GM23338 (cell line): Measurements from ENCODE around the gene MICAL1. TPM values are rescaled to one million over a fixed set of nuclear protein-coding genes. Genes with fewer than 3 reads are reported as not detected.
A peak's percentile ranks its signal among the peaks of the same experiment; 100 is the strongest.

Source experiments
- ATAC-seq: fragments of 200-7000 bp; cut with Tn5 transposase; 3 replicates; pipeline ENCODE4 v1.9.1; 2020
- DNase-seq: peaks from one replicate; pipeline ENCODE4 v3.0.0-alpha.2; 2015; ENCODE audit warnings: low spot score
- H2AFZ ChIP-seq: fragments of 200-600 bp; sonication (generic); 2 replicates; pipeline ENCODE4 v1.8.0; 2016; ENCODE audit warnings: antibody characterized with exemption, mild to moderate bottlenecking, moderate library complexity
- H3F3A ChIP-seq: fragments of 200-600 bp; sonication (generic); replicated peaks from 2 replicates; pipeline ENCODE4 v1.8.0; 2017; ENCODE audit warnings: antibody characterized with exemption, mixed run types, low read depth
- H3K27ac ChIP-seq: fragments of 200-600 bp; sonication (generic); 2 replicates; pipeline ENCODE4 v1.6.1; 2016; ENCODE audit warnings: low read depth
- H3K27me3 ChIP-seq: fragments of 200-600 bp; sonication (generic); 2 replicates; pipeline ENCODE4 v1.8.0; 2016; ENCODE audit warnings: mild to moderate bottlenecking, mixed run types, moderate library complexity; ENCODE audit not compliant: insufficient read depth
- H3K36me3 ChIP-seq: fragments of 200-600 bp; sonication (generic); 2 replicates; pipeline ENCODE4 v1.8.0; 2016; ENCODE audit warnings: mild to moderate bottlenecking; ENCODE audit not compliant: insufficient read depth
- H3K4me1 ChIP-seq: fragments of 200-600 bp; sonication (generic); 2 replicates; pipeline ENCODE4 v1.8.0; 2016; ENCODE audit warnings: mild to moderate bottlenecking, moderate library complexity; ENCODE audit not compliant: insufficient read depth
- H3K4me2 ChIP-seq: fragments of 200-600 bp; sonication (generic); 2 replicates; pipeline ENCODE4 v1.7.1; 2017; ENCODE audit warnings: mixed run types
- H3K4me3 ChIP-seq: fragments of 200-600 bp; sonication (generic); 2 replicates; pipeline ENCODE4 v1.6.1; 2016; ENCODE audit warnings: mixed run types
- H3K79me2 ChIP-seq: fragments of 200-600 bp; sonication (generic); replicated peaks from 2 replicates; pipeline ENCODE4 v1.8.0; 2017; ENCODE audit warnings: mild to moderate bottlenecking; ENCODE audit not compliant: insufficient read depth
- H3K9me2 ChIP-seq: fragments of 200-600 bp; sonication (generic); 2 replicates; pipeline ENCODE4 v1.8.0; 2017; ENCODE audit not compliant: insufficient read depth
- H4K20me1 ChIP-seq: fragments of 200-600 bp; sonication (generic); replicated peaks from 2 replicates; pipeline ENCODE4 v1.8.0; 2017; ENCODE audit warnings: mild to moderate bottlenecking; ENCODE audit not compliant: insufficient read depth
- H3K27ac Mint-ChIP-seq: 2 replicates; pipeline ENCODE4 v1.8.0; 2020; ENCODE audit warnings: inconsistent platforms, mild to moderate bottlenecking, moderate library complexity, mixed read lengths
- H3K27me3 Mint-ChIP-seq: 3 replicates; pipeline ENCODE4 v1.8.0; 2022; ENCODE audit warnings: low read depth, mild to moderate bottlenecking, moderate library complexity, mixed read lengths, inconsistent platforms; ENCODE audit not compliant: insufficient read depth, poor library complexity
- H3K36me3 Mint-ChIP-seq: 3 replicates; pipeline ENCODE4 v1.8.0; 2021; ENCODE audit warnings: low read depth, mild to moderate bottlenecking, inconsistent platforms, moderate library complexity, mixed read lengths
- H3K4me1 Mint-ChIP-seq: 3 replicates; pipeline ENCODE4 v1.8.0; 2020; ENCODE audit warnings: mild to moderate bottlenecking, inconsistent platforms, mixed read lengths
- H3K4me3 Mint-ChIP-seq: 3 replicates; pipeline ENCODE4 v1.8.0; 2021; ENCODE audit warnings: moderate library complexity, mild to moderate bottlenecking, inconsistent platforms, mixed read lengths
- H3K9me3 Mint-ChIP-seq: 3 replicates; pipeline ENCODE4 v1.8.0; 2020; ENCODE audit warnings: moderate library complexity, mild to moderate bottlenecking, inconsistent platforms, mixed read lengths
- ETS1 ChIP-seq: IDR thresholded peaks from 2 replicates; pipeline ENCODE4 v1.6.1; 2016; ENCODE audit warnings: antibody characterized with exemption
- EZH2phosphoT487 ChIP-seq: fragments of 200-600 bp; sonication (generic); IDR thresholded peaks from one replicate; pipeline ENCODE4 v1.8.1; 2018; ENCODE audit warnings: antibody characterized with exemption; ENCODE audit not compliant: unreplicated experiment
- NANOG ChIP-seq: IDR thresholded peaks from 2 replicates; pipeline ENCODE4 v1.6.1; 2016; ENCODE audit warnings: antibody characterized with exemption, borderline replicate concordance
- STAT1 ChIP-seq: IDR thresholded peaks from one replicate; pipeline ENCODE4 v1.6.1; 2016; ENCODE audit warnings: antibody characterized with exemption; ENCODE audit not compliant: unreplicated experiment
- ZNF114 ChIP-seq: fragments of 250-450 bp; sonication (Bioruptor Pico); IDR thresholded peaks from 2 replicates; pipeline ENCODE4 v1.5.0; 2020; ENCODE audit warnings: mild to moderate bottlenecking, moderate library complexity
- ZNF462 ChIP-seq: fragments of 250-450 bp; sonication (Bioruptor Pico); IDR thresholded peaks from 2 replicates; pipeline ENCODE4 v1.5.0; 2020; ENCODE audit warnings: mild to moderate bottlenecking, moderate library complexity
- polyA plus RNA-seq: library from polyadenylated mRNA; unstranded; fragments of >200 nt; fragmentation: Nextera tagmentation; extraction: Ambion mirVana; gene quantifications from 2 replicates; pipeline ENCODE4 v1.2.1, GENCODE V29; 2016
- total RNA-seq: library from RNA; depleted of rRNA; stranded (reverse); fragments of >200 nt; shearing (Covaris generic); gene quantifications from 2 replicates; pipeline ENCODE4 v1.2.3, GENCODE V29; 2014
- TF ChIP-seq, protein P1 (sequence below), 2 experiments: fragments of 200-600 bp in 1 of 2; sonication (generic) in 1 of 2; conservative IDR thresholded peaks; 2 replicates each; pipeline versions ENCODE4 v1.5.1 to v1.6.1; 2016 to 2017; ENCODE audit warnings: antibody characterized with exemption in 2 of 2, low read depth in 2 of 2, mild to moderate bottlenecking in 2 of 2, moderate library complexity in 1 of 2
- TF ChIP-seq, protein P2 (sequence below): IDR thresholded peaks from one replicate; pipeline ENCODE4 v1.6.1; 2018; ENCODE audit warnings: antibody characterized with exemption; ENCODE audit not compliant: unreplicated experiment

The MICAL1 gene
- total and polyA plus RNA-seq, 2 experiments from 2014 or later: 27.8 to 77.8 TPM

GRCh38 chr6:109446072-109446471 is 9.5 kb downstream of the MICAL1 start:
- H2AFZ ChIP-seq: no peak overlapping the region
- no peaks in the 10 kb centered on the region for H3K9me2 ChIP-seq
- Mint-ChIP-seq H3K4me3 (no peak overlapping the region), H3K27me3 (peaks cover 22% of the 10 kb centered on the region), H3K9me3 (no peaks in the 10 kb centered on the region), H3K4me1 (peaks cover 17% of the 10 kb centered on the region), H3K27ac (no peak overlapping the region), H3K36me3 (peaks cover 33% of the 10 kb centered on the region)
- H3K4me2 ChIP-seq: no peak overlapping the region
- peaks cover 4% of the 10 kb centered on the region for H4K20me1 ChIP-seq
- DNase-seq (no peak), ATAC-seq (no peak)
- peaks cover 3% of the 10 kb centered on the region; the same call in 1 of the 2 replicates for H3K36me3 ChIP-seq
- no peaks in the 10 kb centered on the region for H3K27me3 ChIP-seq
- no peaks in the 10 kb centered on the region for H3K79me2 ChIP-seq
- no peak overlapping the region for H3K27ac ChIP-seq
- H3K4me1 ChIP-seq: peaks cover 8% of the 10 kb centered on the region; the same call in 1 of the 2 replicates
- 0 out of 2 replicates have a peak, but pooled peaks cover 5% of the 10 kb centered on the region for H3F3A ChIP-seq
- TF ChIP-seq NANOG (no peak), ZNF114 (CRISPR knock-in tag) (no peak), ZNF462 (CRISPR knock-in tag) (no peak)
- no peak overlapping the region for H3K4me3 ChIP-seq

DNA sequence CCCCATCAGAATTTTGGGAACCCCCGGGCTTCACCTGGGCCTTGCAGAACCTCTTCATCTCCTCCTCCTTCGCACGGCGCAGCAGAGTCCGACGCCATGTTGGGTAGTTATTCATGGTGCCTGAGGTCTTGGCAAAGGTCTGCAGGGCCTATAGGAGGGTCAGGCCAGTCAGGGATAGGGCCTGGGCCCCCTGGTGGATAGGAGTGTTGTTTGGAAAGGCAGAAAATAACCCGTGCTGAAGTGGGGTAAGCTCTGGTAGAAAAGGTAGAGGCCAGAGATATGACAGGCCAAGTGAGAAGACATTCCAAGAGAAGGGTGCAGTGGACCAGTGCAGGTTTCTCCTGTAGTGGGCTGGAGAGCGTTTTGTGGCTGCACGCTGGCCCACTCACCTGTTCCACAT is 10.2 kb downstream of the MICAL1 start:
- Histone ChIP-seq H3K27me3 (no peaks in the 10 kb centered on the region), H3K4me2 (no peak overlapping the region), H3F3A (0 out of 2 replicates have a peak, but pooled peaks cover 5% of the 10 kb centered on the region), H3K4me3 (no peak overlapping the region), H3K27ac (no peak overlapping the region), H2AFZ (no peak overlapping the region), H4K20me1 (no peaks in the 10 kb centered on the region; the same call in 1 of the 2 replicates), H3K79me2 (no peaks in the 10 kb centered on the region), H3K4me1 (peaks cover 8% of the 10 kb centered on the region; the same call in 1 of the 2 replicates), H3K9me2 (no peaks in the 10 kb centered on the region), H3K36me3 (peaks cover 3% of the 10 kb centered on the region; the same call in 1 of the 2 replicates)
- Mint-ChIP-seq H3K27me3 (peaks cover 22% of the 10 kb centered on the region), H3K4me3 (no peak overlapping the region), H3K27ac (no peak overlapping the region), H3K4me1 (peaks cover 17% of the 10 kb centered on the region; the same call in 2 of the 3 replicates), H3K9me3 (no peaks in the 10 kb centered on the region), H3K36me3 (peaks cover 33% of the 10 kb centered on the region)
- ATAC-seq (no peak), DNase-seq (no peak)
- TF ChIP-seq EZH2phosphoT487 (no peak), ETS1 (no peak), STAT1 (no peak)
- TF ChIP-seq, protein P1, sequence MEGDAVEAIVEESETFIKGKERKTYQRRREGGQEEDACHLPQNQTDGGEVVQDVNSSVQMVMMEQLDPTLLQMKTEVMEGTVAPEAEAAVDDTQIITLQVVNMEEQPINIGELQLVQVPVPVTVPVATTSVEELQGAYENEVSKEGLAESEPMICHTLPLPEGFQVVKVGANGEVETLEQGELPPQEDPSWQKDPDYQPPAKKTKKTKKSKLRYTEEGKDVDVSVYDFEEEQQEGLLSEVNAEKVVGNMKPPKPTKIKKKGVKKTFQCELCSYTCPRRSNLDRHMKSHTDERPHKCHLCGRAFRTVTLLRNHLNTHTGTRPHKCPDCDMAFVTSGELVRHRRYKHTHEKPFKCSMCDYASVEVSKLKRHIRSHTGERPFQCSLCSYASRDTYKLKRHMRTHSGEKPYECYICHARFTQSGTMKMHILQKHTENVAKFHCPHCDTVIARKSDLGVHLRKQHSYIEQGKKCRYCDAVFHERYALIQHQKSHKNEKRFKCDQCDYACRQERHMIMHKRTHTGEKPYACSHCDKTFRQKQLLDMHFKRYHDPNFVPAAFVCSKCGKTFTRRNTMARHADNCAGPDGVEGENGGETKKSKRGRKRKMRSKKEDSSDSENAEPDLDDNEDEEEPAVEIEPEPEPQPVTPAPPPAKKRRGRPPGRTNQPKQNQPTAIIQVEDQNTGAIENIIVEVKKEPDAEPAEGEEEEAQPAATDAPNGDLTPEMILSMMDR (conservative IDR thresholded peaks at IDR 0.05; ENCODE audit: low read depth in 2 of 2): peak; percentile 21 to 25; a peak in 1 of 4 replicates
- TF ChIP-seq, protein P2, sequence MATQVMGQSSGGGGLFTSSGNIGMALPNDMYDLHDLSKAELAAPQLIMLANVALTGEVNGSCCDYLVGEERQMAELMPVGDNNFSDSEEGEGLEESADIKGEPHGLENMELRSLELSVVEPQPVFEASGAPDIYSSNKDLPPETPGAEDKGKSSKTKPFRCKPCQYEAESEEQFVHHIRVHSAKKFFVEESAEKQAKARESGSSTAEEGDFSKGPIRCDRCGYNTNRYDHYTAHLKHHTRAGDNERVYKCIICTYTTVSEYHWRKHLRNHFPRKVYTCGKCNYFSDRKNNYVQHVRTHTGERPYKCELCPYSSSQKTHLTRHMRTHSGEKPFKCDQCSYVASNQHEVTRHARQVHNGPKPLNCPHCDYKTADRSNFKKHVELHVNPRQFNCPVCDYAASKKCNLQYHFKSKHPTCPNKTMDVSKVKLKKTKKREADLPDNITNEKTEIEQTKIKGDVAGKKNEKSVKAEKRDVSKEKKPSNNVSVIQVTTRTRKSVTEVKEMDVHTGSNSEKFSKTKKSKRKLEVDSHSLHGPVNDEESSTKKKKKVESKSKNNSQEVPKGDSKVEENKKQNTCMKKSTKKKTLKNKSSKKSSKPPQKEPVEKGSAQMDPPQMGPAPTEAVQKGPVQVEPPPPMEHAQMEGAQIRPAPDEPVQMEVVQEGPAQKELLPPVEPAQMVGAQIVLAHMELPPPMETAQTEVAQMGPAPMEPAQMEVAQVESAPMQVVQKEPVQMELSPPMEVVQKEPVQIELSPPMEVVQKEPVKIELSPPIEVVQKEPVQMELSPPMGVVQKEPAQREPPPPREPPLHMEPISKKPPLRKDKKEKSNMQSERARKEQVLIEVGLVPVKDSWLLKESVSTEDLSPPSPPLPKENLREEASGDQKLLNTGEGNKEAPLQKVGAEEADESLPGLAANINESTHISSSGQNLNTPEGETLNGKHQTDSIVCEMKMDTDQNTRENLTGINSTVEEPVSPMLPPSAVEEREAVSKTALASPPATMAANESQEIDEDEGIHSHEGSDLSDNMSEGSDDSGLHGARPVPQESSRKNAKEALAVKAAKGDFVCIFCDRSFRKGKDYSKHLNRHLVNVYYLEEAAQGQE: no peak
